NCI-H82 treated with DMSO at 0.1 percent for 48 hours (cell line): ENCODE results near the gene ZNF575.

ENCODE experiments used
- DNase-seq: peaks from one replicate; lab custom pipeline; 2025; ENCODE audit not compliant: unreplicated experiment; lab: John Stamatoyannopoulos, UW

Gene ZNF575, protein sequence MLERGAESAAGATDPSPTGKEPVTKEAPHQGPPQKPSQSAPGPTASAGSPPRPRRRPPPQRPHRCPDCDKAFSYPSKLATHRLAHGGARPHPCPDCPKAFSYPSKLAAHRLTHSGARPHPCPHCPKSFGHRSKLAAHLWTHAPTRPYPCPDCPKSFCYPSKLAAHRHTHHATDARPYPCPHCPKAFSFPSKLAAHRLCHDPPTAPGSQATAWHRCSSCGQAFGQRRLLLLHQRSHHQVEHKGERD

DNA sequence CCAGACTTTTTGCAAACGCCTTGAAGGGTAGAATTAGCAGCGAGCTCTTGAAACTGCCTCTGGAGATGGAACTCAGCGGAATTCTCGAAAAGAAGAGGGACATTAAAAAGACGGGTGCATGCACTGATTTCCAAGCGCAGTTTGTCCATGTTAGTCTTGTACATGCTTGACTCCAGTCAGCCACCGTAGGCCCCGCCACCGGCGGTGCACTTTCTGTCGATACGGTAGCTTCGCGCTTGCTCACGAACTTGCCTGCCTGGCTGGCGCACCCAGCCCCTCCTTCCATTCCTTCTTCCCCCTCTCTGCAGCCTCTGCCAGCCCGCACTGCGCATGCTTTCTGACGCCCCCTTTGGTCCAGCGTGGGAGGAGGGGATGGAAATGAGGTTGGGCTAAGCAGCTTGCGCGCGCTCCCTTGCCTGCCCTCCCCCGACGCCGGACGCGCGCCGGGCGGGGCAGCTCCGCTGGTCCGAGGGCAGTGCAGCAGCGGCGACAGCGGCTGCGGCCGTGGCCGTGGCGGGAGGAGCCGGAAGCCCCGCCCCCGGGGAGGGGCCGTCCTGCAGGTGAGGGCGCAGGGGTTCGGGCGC, at the start of gene ZNF575:
Gene ZNF575, plus strand, starts transcription at position 227 of the 584 bp plus-strand sequence. CDS start 1,235 bp downstream, outside the sequence.
- DNase-seq = peak; percentile 91

DNA sequence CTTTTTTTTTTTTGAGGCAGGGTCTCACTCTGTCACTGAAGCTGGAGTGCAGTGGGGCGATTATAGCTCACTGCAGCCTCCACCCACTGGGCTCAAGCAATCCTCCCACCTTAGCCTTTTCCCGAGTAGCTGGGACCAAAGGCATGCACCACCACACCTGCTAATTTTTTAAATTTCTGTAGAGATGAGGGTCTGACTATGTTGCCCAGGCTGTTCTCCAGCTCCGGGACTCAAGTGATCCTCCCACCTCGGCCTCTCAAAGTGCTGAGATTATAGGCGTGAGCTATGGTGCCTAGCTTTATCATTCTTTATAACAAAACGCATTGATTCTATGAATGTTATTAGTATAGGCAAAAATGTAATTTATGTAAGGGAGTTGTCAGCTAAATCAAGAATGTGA, 49.7 kb upstream of the ZNF575 start:
- no peak for DNase-seq

DNA sequence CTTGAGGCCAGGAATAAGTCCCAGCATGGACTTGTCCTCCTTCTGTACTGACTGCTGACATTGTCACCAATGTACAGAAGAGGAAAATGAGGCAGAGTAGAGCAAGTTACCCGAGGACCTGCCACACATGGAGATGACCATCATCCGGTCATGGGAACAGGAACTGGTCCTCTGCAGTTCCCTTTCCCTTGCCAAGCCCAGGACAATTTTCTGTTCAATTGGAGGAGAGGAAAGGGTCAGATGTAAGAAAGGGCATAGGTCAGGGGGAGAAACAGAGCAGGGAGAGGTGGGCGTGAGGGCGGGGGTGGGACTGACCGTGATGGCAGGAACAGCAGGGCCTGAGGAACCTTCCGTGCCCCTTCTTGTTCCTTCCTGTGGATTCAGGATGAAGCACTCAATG, 47.0 kb upstream of the ZNF575 start:
- DNase-seq = no peak

DNA sequence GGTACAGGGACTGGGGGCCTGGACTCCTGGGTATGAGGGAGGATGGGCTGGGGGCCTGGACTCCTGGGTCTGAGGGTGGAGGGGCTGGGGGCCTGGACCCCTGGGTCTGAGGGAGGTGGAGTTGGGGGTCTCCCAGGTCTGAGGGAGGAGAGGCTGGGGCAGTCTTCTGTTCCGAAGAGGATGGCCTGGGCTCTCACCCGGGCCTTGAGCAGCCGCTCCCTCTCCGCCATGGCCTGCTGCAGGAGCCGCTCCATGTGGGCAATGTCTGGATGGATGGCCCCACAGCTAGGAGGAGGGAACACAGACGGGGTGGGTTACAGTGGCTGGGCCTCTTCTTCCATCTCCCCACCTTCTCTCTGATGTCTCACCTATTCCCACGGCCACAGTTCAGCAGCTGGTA, 46.6 kb upstream of the ZNF575 start:
- no peak for DNase-seq

DNA sequence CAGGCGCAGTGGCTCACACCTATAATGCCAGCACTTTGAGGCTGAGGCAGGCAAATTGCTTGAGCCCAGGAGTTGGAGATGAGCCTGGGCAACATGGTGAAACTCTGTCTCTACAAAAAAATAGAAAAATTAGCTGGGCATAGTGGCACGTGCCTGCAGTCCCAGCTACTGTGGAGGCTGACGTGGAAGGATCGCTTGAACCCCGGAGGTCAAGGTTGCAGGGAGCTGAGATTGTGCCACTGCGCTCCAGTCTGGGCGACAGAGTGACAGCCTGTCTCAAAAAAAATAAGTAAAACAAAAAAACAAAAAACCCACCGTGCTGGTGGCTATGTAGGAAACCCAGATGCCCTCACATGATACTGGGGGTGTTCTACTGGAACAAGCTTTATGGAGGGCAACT, 44.8 kb upstream of the ZNF575 start:
- DNase-seq = no peak

DNA sequence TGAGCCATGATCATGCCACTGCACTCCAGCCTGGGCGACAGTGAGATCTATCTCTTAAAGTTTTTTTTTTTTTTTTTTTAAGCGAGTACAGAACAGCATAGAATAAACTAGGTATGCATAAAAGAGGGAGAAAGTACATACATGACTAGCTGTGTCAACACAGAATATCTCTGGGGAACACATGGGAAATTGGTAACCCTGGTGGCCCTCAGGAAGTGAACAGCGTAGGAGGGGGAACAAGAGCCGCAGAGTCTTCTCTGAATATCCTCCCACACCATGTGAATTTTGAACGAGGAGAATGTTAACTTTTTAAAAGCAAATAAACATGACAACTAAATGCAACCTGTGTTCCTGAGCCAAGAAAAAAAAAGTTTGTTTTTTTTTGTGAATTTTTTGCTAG, 43.7 kb upstream of the ZNF575 start:
- no peak for DNase-seq

DNA sequence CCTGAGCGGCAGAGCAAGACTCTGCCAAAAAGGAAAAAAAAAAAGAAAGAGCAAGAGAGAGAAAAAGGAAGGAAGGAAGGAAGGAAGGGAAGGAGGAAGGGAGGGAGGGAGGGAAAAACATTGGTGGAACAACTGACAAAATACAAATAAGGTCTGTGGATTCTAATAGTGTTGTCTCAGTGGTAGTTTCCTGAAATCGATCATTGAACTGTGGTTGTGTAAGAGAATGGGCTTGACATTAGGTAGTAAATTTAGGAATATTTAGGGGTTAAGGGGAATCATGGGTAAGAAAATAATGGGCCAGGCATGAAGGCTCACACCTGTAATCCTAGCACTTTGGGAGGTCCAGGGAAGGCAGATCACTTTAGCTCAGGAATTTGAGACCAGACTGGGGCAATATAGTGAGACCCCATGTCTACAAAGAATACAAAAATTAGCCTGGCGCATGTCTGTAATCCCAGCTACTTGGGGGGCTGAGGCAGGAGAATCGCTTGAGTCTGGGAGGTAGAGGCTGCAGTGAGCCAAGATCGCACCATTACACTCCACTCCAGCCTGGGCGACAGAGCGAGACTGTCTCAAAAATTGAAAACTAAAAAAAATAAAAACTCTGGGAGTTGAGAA, 42.9 kb upstream of the ZNF575 start:
- no peak for DNase-seq

DNA sequence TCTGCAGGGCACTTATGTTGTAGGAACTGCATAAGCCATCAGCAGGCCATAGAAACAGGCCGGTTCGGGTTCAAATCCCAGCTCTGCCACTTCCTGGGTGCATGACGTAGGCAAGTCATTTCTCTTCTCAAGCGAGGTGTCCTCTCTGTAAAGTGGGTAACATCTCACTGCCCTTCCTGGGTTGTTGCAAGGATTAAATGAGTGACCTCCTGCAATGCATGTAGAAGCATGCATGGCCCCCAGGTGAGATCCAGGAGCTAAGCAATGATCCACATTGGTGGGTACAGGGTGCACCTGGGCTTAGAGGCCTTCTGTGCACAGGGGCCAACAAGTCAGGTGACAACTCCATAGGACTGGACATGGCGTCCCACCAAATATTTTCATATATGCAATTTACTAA, 42.2 kb upstream of the ZNF575 start:
- no peak for DNase-seq

DNA sequence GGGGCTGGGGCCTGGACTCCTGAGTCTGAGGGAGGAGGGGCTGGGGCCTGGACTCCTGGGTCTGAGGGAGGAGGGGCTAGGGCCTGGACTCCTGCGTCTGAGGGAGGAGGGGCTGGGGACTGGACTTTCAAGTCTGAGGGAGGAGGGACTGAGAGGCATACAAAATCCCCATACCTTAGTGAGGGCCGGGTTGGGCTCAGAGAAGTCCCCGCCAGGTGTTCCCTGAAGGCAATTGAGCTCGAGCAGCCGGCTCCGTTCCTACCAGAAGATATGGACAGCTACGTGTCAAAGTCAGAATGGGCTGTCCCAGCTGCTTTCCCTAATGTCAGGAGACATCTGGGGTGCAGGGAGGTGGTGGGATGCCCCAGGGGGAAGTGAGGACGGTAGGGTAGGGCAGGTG, 37.9 kb upstream of the ZNF575 start:
- no peak for DNase-seq

DNA sequence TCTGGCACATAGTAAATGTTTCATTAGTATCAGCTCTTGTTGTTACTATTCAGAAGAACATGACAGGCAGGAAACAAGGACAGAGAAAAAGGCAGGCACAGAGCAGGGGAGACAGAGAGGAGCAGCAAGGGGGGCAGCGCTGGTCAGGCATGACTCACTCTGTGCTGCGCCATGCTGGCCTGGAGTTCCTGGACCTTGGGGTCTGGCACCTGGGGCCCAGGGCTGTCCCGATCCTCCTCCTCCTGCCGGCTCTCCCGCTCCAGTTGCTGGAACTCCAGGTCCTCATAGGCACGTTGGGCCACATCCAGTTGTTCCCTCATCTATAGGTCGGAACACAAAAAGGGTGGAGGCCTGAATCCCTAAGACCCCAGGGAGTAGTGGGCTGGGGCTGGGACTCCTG, 36.0 kb upstream of the ZNF575 start:
- no peak for DNase-seq

DNA sequence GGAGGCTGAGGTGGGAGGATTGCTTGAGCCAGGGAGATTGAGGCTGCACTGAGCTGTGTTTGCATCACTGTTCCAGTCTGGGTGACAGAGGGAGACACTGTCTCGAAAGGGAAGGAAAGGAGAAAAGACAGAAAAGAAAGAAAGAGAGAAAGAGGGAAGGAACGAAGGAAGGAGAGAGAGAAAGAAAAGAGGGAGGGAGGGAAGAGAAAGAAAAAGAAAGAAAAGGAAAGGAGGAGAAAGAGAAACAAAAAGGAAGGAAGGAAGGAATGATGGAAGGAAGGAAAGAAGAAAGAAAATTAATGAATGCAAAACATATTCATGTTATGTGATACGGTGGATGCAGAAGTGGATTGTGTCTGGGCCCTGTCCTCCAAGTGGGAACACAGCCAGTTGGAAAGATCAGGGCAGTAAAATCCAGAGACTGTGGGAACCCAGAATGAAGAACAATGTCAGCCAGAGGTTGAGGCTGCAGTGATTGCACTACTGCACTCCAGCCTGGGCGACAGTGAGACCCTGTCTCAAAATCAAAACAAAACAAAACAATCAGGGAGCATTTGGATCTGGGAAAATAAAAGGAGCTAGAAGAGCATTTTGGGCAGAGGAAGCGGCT, 34.6 kb upstream of the ZNF575 start:
- no peak for DNase-seq

DNA sequence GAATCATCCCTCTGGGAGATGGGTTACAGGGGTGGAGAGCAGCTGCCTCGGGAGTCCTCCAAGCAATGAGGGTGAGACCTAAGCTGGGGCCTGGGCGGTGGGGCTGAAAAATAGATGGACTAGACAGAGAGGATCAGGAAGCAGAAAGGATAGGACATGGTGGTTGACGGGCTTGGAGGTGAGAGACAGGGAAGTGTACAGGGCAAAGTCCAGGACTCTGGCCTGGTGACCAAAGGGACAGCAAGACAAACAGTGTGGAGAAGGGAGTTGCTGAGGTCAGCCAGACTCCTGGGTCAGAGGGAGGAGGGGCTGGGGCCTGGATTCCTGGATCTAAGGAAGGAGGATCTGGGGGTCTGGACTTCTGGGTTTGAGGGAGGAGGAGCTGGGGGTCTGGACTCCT, 33.9 kb upstream of the ZNF575 start:
- no peak for DNase-seq

DNA sequence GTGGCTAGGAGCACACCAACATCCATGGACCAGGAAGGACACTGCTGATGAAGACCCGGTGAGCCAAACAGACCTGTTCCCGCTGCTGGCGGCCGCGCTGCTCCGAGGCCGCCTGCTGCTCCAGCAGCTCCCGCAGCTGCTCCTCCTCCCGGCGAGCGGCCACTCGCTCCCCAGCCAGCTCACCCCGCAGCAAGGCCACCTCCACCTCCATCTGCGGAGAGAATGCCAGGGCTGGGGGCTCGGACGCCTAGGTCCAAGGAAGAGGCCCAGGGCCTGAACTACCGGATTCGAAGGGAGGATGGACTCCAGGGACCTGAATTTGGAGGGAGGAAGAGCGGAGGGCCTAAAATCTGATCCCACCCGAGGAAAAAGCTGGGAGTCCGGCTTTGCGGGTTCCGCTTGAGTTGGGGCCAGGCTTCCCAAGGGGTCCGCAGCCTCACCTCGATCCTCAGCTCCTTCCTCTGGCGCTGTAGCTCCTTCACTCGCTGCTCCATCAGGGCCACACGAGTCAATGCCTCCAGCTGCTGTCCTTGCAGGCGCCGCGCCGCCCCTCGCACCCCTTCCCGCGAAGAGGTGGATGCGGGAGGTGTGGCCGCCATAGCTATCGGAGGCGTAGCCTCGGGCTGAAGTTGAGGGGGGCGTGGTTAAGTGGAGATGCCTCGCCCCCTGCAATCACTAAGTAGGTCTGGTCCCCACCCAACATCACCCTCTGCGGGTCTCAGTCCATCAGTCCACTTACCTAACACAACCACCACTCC, 31.1 kb upstream of the ZNF575 start:
- DNase-seq = peak; percentile 15

DNA sequence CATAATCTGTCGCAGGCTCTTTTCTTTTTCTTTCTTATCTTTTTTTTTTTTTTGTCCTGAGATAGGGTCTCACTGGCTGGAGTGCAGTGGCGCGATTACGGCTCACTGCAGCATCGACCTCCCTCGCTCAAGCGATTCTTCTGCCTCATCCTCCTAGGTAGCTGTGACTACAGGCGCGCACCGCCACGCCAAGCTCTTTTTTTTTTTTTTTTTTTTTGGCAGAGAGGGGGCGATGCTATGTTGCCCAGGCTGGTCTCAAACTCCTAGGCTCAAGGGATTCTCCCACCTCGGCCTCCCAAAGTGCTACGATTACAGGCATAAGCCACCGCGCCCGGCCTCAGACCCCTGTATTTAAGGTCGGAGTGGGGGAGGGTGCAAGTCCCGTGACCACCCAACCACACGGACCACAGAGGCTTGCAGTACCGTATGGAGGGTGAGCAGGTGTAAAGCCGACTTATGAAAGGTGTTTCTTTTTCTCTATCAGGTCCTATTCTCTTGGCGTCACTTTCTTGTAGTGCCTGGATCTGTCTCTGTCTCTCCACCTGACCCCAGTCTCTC, 30.5 kb upstream of the ZNF575 start:
- DNase-seq = no peak

DNA sequence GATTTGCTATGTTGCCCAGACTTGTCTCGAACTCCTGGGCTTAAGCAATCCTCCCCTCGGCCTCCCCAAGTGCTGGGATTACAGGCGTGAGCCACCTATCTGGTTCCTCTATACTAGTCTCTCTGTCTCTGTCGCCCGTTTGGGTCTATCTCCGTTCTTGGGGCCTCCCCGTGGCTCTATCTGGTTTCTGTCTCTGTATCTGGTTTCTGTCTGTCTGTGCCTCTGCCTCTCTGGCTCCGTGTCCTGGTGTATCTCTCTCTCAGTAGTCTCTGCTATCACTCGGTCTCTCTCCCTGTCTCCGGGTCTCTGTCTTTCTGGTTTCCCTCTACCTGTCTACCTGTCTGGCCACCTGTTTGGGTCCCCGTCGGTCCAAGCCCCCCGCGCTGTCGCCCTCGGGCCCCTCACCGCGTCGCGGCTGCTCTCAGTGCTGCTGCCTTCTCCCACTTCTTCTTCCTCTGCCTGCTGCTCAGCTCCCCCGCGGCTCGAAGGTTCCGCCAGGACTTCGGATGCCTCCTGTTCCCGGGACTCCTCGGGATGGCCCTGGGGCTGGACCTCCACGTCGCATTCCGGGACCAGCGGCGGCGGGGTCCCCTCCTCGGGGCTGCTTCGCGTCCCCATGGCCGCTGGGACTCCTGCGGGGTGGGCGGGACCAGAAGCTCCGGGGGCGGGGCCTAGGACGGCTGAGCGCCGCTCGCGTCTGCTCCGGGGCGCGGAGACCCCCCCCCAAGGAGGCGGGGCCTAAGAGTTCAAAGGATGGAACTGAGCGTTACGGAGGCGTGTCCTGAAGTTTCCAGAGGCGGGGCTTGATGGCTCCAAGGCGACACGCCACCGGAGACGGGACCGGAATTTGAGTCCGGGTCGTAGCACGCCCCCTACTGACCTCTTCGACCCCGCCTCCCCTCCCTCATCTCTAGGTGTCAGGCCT, 29.2 kb upstream of the ZNF575 start:
- DNase-seq = peak; percentile 92

DNA sequence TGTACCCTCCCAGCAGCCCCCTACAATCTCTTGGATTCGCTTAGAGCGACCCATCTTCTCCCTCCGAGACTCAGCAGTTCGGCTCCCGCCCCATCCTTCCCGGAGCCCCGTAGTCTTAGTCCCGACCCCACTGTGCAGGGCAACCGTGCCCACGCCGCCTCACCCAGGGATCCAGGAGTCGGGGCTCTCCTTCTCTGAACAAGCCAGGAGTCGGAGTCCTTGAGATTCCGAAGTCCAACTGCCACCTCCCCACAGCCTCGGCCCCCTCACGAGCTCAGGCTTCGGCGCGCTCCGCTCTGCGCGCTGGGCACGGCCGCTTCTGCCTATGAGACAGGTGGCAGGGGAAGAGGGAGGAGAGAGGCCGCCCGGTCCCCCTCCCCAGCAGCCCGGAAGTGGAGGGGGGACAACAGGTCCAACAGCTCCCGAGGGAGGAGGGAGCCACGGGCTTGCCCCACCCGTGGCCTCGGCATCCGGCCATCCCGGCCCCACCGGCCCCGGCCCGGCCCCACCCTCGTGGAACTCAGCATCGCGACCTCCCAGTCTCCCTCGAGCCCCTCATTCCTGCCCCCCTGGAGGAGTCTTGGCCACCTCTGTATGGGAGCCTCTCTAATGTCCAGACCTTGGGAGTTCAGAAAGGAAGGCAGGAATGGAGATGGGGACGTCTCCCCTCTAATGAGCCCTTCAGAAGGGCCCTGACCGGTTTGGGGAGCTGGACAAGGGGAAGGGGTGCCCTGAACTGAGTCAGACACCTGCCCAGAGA, 28.4 kb upstream of the ZNF575 start, which contains the start of gene PHLDB3:
Gene PHLDB3, minus strand, starts transcription at position 321 of the 760 bp plus-strand sequence. CDS start 628 bp downstream, outside the sequence.
- DNase-seq = no peak

DNA sequence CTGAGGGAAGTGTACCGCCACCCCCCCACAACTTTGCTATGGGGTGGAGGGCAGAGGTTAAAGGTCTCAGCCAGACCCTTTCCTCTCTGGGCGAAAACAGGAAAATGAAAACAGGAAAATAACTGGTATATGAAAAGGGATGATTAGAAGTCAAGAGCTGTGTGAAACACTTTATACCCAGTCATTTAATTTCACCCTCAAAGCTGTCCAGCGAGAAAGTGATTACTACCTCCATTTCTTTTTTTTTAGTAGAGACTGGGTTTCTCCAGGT, 27.9 kb upstream of the ZNF575 start:
- no peak for DNase-seq

DNA sequence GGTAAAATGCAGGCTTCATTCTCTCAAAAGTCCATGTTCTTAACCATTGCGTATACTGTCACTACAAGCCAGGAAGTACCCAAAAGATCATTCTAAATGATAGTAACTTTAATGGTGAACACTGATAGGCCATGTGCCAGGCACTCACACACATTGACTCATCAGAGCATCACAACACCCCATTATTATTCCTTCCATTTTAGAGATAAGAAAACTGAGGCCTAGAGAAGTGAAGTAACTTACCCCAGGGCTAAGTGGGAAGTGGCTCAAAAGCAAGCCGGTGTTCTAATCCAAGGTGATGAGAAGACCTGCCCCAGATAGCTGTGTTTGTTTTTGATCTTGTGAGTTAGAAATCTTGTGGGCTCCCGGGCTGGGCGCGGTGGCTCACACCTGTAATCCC, 27.0 kb upstream of the ZNF575 start:
- no peak for DNase-seq

DNA sequence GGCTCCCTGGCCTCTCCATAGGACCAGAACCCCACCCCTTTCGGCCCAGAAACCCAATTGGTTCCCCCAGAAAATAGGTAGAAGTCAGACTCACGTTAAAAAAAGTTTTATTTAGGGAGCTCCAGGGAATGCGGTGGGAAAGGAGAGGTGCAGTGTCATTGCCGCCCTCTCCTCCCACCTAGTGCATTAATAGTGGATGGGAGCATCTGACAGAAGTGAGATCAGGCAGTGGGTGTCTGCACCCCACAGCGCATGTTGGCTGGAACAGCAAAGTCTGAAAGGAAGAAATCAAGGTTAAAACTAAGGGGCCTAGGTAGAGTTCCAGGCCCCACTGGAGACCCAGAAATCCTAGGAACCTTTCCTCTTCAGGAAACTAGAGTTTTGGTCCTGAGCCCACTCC, 26.4 kb upstream of the ZNF575 start:
- no peak for DNase-seq

DNA sequence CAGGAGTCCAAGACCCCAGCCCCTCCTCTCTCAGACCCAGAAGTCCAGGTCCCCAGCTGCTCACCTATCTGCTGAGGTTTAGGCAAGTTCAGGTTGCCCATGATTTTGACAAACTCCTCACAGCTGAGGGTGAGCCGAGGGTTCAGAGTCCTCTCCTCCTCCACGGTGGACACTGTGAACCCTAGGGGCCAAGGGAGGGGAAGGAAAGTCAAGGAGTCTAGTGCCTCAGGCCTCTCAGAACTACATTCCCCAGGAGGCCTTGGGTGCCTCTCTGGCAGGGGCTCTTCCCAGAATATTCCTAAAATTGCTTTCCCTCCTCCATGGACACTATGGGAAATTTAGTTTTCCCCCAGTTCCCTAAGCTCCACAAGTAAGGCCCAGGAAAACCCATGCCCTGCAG, 25.1 kb upstream of the ZNF575 start:
- no peak for DNase-seq
